Lung (tissue), 12 donors: ENCODE data around the gene IRF8. TPM values are rescaled to one million over a fixed set of nuclear protein-coding genes. Genes with fewer than 3 reads are reported as not detected.

ENCODE experiments used
- ATAC-seq: fragments of 200-7000 bp; cut with Tn5 transposase; one replicate; pipeline ENCODE4 v1.9.1; 2020; ENCODE audit warnings: moderate number of reproducible peaks; ENCODE audit not compliant: insufficient read depth, low FRiP score
- DNase-seq, 3 donors: peaks; one replicate each; pipeline ENCODE4 v3.0.0-alpha.2; 2013 to 2017
- H3K27ac ChIP-seq, 2 donors: one replicate each; pipeline ENCODE4 v1.5.1; 2013; ENCODE audit warnings: mild to moderate bottlenecking in 2 of 2, moderate library complexity in 2 of 2, control low read depth in 1 of 2, inconsistent platforms in 1 of 2, low read depth in 1 of 2, low read length in 1 of 2
- H3K27me3 ChIP-seq, 3 donors: one replicate each; pipeline ENCODE4 v1.5.1; 2013; ENCODE audit warnings: low read length in 2 of 3; ENCODE audit not compliant: control insufficient read depth in 3 of 3, insufficient read depth in 3 of 3
- H3K36me3 ChIP-seq, 4 donors: one replicate each; pipeline ENCODE4 v1.5.1; 2013; ENCODE audit warnings: low read length in 4 of 4, mild to moderate bottlenecking in 1 of 4, moderate library complexity in 1 of 4; ENCODE audit not compliant: control insufficient read depth in 4 of 4, insufficient read depth in 4 of 4
- H3K4me1 ChIP-seq, 5 donors: one replicate each; pipeline ENCODE4 v1.5.1; 2013; ENCODE audit warnings: low read length in 5 of 5, mild to moderate bottlenecking in 2 of 5, moderate library complexity in 1 of 5; ENCODE audit not compliant: control insufficient read depth in 5 of 5, insufficient read depth in 5 of 5
- H3K4me3 ChIP-seq: one replicate; pipeline ENCODE4 v1.5.1; 2013; ENCODE audit warnings: mild to moderate bottlenecking, control low read depth, moderate library complexity
- H3K9ac ChIP-seq, 2 donors: one replicate each; pipeline ENCODE4 v1.5.1; 2013; ENCODE audit warnings: low read length in 2 of 2, control low read depth in 1 of 2; ENCODE audit not compliant: insufficient read depth in 1 of 2
- H3K9me3 ChIP-seq, 4 donors: one replicate each; pipeline ENCODE4 v1.5.1; 2013; ENCODE audit warnings: low read length in 3 of 4, mild to moderate bottlenecking in 1 of 4, moderate library complexity in 1 of 4; ENCODE audit not compliant: control insufficient read depth in 4 of 4, insufficient read depth in 3 of 4
- WGBS, 2 donors: extraction: QIAGEN DNeasy Blood & Tissue Kit; methylation state at CpG; one replicate each; pipeline ENCODE4 v1.1.7; 2013; 5-methylcytosine and 5-hydroxymethylcytosine counted together
- polyA plus RNA-seq, 2 donors: library from polyadenylated mRNA; stranded (reverse); fragments of 200-250 nt; gene quantifications; one replicate each; pipeline ENCODE4 v1.2.1, GENCODE V29; 2013
- total RNA-seq, 2 donors: library from RNA; depleted of rRNA in 1 of 2; stranded (reverse); fragments of >200 nt in 1 of 2; gene quantifications; one replicate each; pipeline ENCODE4 v1.2.1, GENCODE V29; 2014 to 2021
- TF ChIP-seq, protein P1 (sequence below): IDR thresholded peaks from 2 replicates; pipeline ENCODE4 v1.5.1; 2012; ENCODE audit warnings: mild to moderate bottlenecking; ENCODE audit errors: control extremely low read depth, extremely low read depth
- donor health status: control.
- donor health status: control.
- donor health status: Bipolar disorder and iron deficiency.
- donor health status: healthy.
- donor health status: DM: yes; HTN: yes; CAD: no.

Gene IRF8
- total and polyA plus RNA-seq, 4 donors: 7.3 to 48.3 (median 37.0) TPM

DNA sequence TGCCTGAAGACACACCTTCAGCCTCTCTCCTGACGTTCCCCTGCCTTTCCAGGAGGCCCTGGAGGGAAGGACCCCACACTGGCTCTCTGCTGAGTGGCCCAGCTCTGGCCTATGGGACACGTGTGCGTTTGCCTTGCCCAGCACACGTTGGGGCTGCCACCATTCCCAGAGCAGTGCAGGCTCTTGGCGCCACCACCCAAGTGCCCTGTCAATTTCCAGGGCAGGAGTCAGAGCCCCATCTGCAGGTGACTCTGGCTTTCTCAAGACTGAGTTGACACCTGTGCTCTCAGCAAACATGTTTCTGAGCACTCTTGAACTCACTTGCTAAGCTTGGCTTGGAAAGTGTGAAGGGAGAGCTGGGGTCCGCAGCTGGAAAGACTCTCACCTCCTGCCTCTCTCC lies 4.7 kb upstream of the IRF8 start:
- Histone ChIP-seq H3K27me3 (peaks cover 0 to 13% (median 7%) of the 10 kb centered on the region in 3 donors), H3K4me1 (peaks cover 0 to 9% (median 5%) of the 10 kb centered on the region in 5 donors), H3K36me3 (no peaks in the 10 kb centered on the region), H3K4me3 (no peak overlapping the region), H3K9ac (no peak overlapping the region), H3K27ac (no peak overlapping the region), H3K9me3 (no peaks in the 10 kb centered on the region)
- DNase-seq: no peak
- TF ChIP-seq, protein P1, sequence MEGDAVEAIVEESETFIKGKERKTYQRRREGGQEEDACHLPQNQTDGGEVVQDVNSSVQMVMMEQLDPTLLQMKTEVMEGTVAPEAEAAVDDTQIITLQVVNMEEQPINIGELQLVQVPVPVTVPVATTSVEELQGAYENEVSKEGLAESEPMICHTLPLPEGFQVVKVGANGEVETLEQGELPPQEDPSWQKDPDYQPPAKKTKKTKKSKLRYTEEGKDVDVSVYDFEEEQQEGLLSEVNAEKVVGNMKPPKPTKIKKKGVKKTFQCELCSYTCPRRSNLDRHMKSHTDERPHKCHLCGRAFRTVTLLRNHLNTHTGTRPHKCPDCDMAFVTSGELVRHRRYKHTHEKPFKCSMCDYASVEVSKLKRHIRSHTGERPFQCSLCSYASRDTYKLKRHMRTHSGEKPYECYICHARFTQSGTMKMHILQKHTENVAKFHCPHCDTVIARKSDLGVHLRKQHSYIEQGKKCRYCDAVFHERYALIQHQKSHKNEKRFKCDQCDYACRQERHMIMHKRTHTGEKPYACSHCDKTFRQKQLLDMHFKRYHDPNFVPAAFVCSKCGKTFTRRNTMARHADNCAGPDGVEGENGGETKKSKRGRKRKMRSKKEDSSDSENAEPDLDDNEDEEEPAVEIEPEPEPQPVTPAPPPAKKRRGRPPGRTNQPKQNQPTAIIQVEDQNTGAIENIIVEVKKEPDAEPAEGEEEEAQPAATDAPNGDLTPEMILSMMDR: no peak
- no peak for ATAC-seq
- WGBS, 2 donors: 68 to 75% methylated on average over 6 of the region's 6 CpGs

DNA sequence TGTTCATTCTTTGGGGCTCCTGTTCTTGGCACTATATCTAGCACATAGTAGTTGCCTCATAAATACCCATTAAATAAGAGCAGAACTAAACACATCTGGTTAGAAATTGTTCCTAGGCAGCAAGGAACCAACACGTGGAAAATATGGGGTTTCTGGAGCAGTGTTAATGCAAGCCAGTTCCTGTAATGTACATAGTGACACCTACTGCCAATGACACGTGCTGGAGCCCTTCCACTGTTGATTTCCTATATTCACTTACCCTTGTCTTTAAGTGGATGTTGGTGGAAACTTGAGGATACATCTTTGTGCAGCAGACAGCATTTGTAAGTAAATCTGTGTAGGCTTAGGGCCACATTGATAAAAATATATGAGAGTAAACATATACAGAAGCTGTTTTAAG lies 1.6 kb upstream of the IRF8 start:
- DNase-seq: no peak
- 12 to 32% methylated on average over 2 of the region's 2 CpGs for WGBS, 2 donors

GRCh38 chr16:85899444-85899843 lies 482 bp downstream of the IRF8 start:
- Histone ChIP-seq H3K9ac (peak overlapping the region; percentile 1 to 4), H3K36me3 (peaks cover 0 to 11% (median 3%) of the 10 kb centered on the region in 4 donors), H3K27me3 (peaks cover 2 to 24% (median 7%) of the 10 kb centered on the region in 3 donors), H3K9me3 (peaks cover 0 to 2% (median 0%) of the 10 kb centered on the region in 4 donors), H3K27ac (no peak overlapping the region), H3K4me1 (peaks cover 4 to 30% (median 14%) of the 10 kb centered on the region in 5 donors), H3K4me3 (no peak overlapping the region)
- no peak for DNase-seq
- ATAC-seq: no peak
- 44 to 62% methylated on average over 7 of the region's 7 CpGs for WGBS, 2 donors
- TF ChIP-seq, protein P1: no peak

More for the DNA sequence above, 1.6 kb upstream of the IRF8 start:
- H3K9ac ChIP-seq: no peak overlapping the region
- no peak overlapping the region for H3K27ac ChIP-seq
- no peaks in the 10 kb centered on the region for H3K9me3 ChIP-seq
- H3K36me3 ChIP-seq: no peaks in the 10 kb centered on the region
- H3K4me1 ChIP-seq: peaks cover 4 to 28% (median 12%) of the 10 kb centered on the region in 5 donors
- TF ChIP-seq, protein P1: no peak
- H3K27me3 ChIP-seq: peaks cover 2 to 24% (median 7%) of the 10 kb centered on the region in 3 donors
- ATAC-seq: no peak
- H3K4me3 ChIP-seq: no peak overlapping the region
